Measurements from ENCODE around the gene FBXO41.

- TF ChIP-seq CTCF (IDR thresholded peaks at IDR 0.05) (no peak), POLR2A (IDR thresholded peaks at IDR 0.05) (no peak), POLR2AphosphoS5 (IDR thresholded peaks at IDR 0.05) (no peak), EP300 (IDR thresholded peaks at IDR 0.05) (no peak)
Measured at GRCh38 chr2:73253901-73254300, 30.4 kb downstream of the FBXO41 start.
